Measurements from ENCODE around the gene CAPN9.

The CAPN9 gene

DNA sequence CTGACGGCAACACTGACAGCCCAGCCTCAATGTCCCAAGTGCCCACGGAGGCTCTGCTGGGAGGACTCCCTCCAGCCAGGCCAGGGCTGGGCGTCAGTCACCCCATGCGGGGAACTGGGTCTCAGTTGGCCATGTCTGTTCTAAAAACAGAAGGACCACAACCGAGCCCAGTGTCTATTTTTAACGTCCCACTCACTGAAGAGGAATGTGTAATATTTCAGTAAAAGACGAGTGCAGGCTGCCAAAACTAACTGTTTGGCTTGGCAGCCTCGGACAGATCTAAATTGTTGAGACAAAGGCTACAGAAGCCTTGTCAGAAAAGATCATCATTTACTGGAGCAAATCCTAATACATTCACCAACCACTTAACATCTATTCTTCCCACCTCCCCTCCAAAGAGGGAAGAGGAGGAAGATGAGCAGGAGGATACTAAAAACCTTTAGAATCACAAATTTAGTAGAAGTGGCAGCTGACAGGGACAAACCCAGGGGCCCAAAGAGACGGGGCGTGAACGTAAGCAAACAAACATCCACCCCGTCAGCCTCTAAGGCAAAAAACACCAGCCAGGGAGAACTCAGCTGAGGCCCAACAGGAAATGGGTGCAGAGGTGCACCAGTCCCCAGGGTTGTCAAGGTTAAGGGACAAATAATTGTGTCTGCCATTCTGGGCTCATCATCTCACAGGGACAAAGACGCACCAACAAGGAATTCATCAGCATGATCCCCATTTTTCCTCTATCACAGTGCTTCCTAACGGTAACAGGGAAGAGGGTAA, 102.5 kb downstream of the CAPN9 start:
- DNase-seq: peak in 18 of 58 donors; percentile 13 to 58 (median 28)

- no peak for DNase-seq
These were observed 103.4 kb downstream of the CAPN9 start for GRCh38 chr1:230850547-230850946.

- DNase-seq: no peak
These were observed 104.1 kb downstream of the CAPN9 start for GRCh38 chr1:230851291-230851691.

All from anterior cingulate cortex (tissue), 58 donors.